Measurements from ENCODE around the gene LYPD3.

The LYPD3 gene

GRCh38 chr19:43496960-43497359 lies 31.6 kb upstream of the LYPD3 start:
- TF ChIP-seq TAF1 (IDR thresholded peaks at IDR 0.05; ENCODE audit: borderline replicate concordance, insufficient read depth, low read length) = no peak
- TF ChIP-seq SIN3A (IDR thresholded peaks at IDR 0.05; ENCODE audit: borderline replicate concordance, insufficient read depth, low read length) = no peak
- no peak for TF ChIP-seq FOXP2 (optimal IDR thresholded peaks at IDR 0.05; ENCODE audit: borderline replicate concordance, extremely low read depth, extremely low read length, insufficient read depth)
- no peak for TF ChIP-seq REST (IDR thresholded peaks at IDR 0.05; ENCODE audit: insufficient read depth in 1 of 2, low read depth in 2 of 2, low read length in 2 of 2)
- TF ChIP-seq POLR2AphosphoS5 (IDR thresholded peaks at IDR 0.05; ENCODE audit: low read depth, low read length) = no peak

GRCh38 chr19:43495082-43495481 lies 29.7 kb upstream of the LYPD3 start:
- TF ChIP-seq TAF1 (IDR thresholded peaks at IDR 0.05; ENCODE audit: borderline replicate concordance, insufficient read depth, low read length) (no peak), SIN3A (IDR thresholded peaks at IDR 0.05; ENCODE audit: borderline replicate concordance, insufficient read depth, low read length) (no peak), POLR2AphosphoS5 (IDR thresholded peaks at IDR 0.05; ENCODE audit: low read depth, low read length) (no peak), FOXP2 (optimal IDR thresholded peaks at IDR 0.05; ENCODE audit: borderline replicate concordance, extremely low read depth, extremely low read length, insufficient read depth) (no peak), REST (IDR thresholded peaks at IDR 0.05; ENCODE audit: insufficient read depth in 1 of 2, low read depth in 2 of 2, low read length in 2 of 2) (no peak)

- TF ChIP-seq SIN3A (IDR thresholded peaks at IDR 0.05; ENCODE audit: borderline replicate concordance, insufficient read depth, low read length) = no peak
- TF ChIP-seq REST (IDR thresholded peaks at IDR 0.05; ENCODE audit: insufficient read depth in 1 of 2, low read depth in 2 of 2, low read length in 2 of 2) = no peak
- no peak for TF ChIP-seq TAF1 (IDR thresholded peaks at IDR 0.05; ENCODE audit: borderline replicate concordance, insufficient read depth, low read length)
- no peak for TF ChIP-seq POLR2AphosphoS5 (IDR thresholded peaks at IDR 0.05; ENCODE audit: low read depth, low read length)
- no peak for TF ChIP-seq FOXP2 (optimal IDR thresholded peaks at IDR 0.05; ENCODE audit: borderline replicate concordance, extremely low read depth, extremely low read length, insufficient read depth)
These were observed 25.4 kb upstream of the LYPD3 start for GRCh38 chr19:43490759-43491158.

GRCh38 chr19:43489979-43490599 lies 24.7 kb upstream of the LYPD3 start:
- TF ChIP-seq SIN3A (IDR thresholded peaks at IDR 0.05; ENCODE audit: borderline replicate concordance, insufficient read depth, low read length) = no peak
- no peak for TF ChIP-seq FOXP2 (optimal IDR thresholded peaks at IDR 0.05; ENCODE audit: borderline replicate concordance, extremely low read depth, extremely low read length, insufficient read depth)
- TF ChIP-seq TAF1 (IDR thresholded peaks at IDR 0.05; ENCODE audit: borderline replicate concordance, insufficient read depth, low read length) = no peak
- no peak for TF ChIP-seq REST (IDR thresholded peaks at IDR 0.05; ENCODE audit: insufficient read depth in 1 of 2, low read depth in 2 of 2, low read length in 2 of 2)
- TF ChIP-seq POLR2AphosphoS5 (IDR thresholded peaks at IDR 0.05; ENCODE audit: low read depth, low read length) = no peak

Data from PFSK-1 (cell line).